IPS-18a (cell line): ENCODE results near the gene POU2F1.

Experiments used
- H3K27ac ChIP-seq: one replicate; pipeline ENCODE4 v1.5.1; 2013; ENCODE audit warnings: low read length
- H3K27me3 ChIP-seq: one replicate; pipeline ENCODE4 v1.6.1; 2013; ENCODE audit warnings: mild to moderate bottlenecking, low read length; ENCODE audit not compliant: control insufficient read depth, insufficient read depth
- H3K36me3 ChIP-seq: one replicate; pipeline ENCODE4 v1.6.1; 2013; ENCODE audit warnings: low read depth, low read length; ENCODE audit not compliant: control insufficient read depth
- H3K4me1 ChIP-seq: one replicate; pipeline ENCODE4 v1.6.1; 2013; ENCODE audit warnings: low read depth, low read length; ENCODE audit not compliant: control insufficient read depth
- H3K4me3 ChIP-seq: one replicate; pipeline ENCODE4 v1.5.1; 2013; ENCODE audit warnings: low read length
- H3K9ac ChIP-seq: one replicate; pipeline ENCODE4 v1.6.1; 2013; ENCODE audit warnings: mild to moderate bottlenecking, low read length, moderate library complexity
- H3K9me3 ChIP-seq: one replicate; pipeline ENCODE4 v1.6.1; 2013; ENCODE audit warnings: low read depth, low read length; ENCODE audit not compliant: control insufficient read depth

The POU2F1 gene

GRCh38 chr1:167441222-167441621 lies 220.5 kb downstream of the POU2F1 start:
- Histone ChIP-seq H3K4me1 (no peaks in the 10 kb centered on the region), H3K27me3 (peaks cover 29% of the 10 kb centered on the region), H3K4me3 (no peak overlapping the region), H3K36me3 (no peaks in the 10 kb centered on the region), H3K9ac (no peak overlapping the region), H3K27ac (no peak overlapping the region), H3K9me3 (no peaks in the 10 kb centered on the region)

DNA sequence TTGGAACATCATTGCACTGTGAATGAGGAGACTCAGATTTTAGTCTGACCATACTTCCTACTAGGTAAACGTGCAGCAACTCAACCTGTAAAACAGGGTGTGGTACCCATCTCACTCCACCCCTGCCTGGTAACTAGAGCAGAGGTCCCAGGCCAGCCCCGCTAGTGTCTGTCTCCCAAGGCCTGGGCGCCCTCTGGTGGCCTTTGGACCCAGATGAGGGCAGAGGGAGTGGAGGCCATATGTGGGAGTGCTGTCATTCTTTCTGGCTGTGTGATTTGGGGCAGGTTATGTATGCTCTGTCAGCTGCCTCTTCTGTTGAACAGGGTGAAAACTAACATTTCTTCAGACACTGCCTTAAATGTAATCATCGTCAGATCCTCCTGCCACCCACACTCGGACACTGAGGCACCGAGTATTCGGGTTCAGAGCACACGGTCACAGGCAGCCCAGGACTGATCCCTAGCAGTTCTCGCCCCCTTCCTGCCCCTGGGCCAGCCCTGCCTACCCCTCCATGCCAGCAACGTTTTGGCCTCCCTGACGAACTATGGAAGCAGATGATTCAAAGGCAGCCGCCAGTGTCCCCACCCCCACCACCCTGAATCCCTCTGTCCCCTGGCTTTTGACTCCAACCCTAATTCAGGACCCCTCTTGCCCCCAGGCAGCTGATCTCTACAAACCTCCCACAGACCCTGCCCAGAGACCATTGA lies 221.6 kb downstream of the POU2F1 start:
- Histone ChIP-seq H3K9me3 (no peaks in the 10 kb centered on the region), H3K4me3 (no peak overlapping the region), H3K36me3 (no peaks in the 10 kb centered on the region), H3K4me1 (no peaks in the 10 kb centered on the region), H3K9ac (no peak overlapping the region), H3K27ac (no peak overlapping the region), H3K27me3 (peaks cover 29% of the 10 kb centered on the region)

GRCh38 chr1:167442854-167443565 lies 222.3 kb downstream of the POU2F1 start:
- peaks cover 28% of the 10 kb centered on the region for H3K27me3 ChIP-seq
- no peak overlapping the region for H3K27ac ChIP-seq
- no peak overlapping the region for H3K4me3 ChIP-seq
- no peaks in the 10 kb centered on the region for H3K9me3 ChIP-seq
- no peaks in the 10 kb centered on the region for H3K36me3 ChIP-seq
- no peak overlapping the region for H3K9ac ChIP-seq
- H3K4me1 ChIP-seq: no peaks in the 10 kb centered on the region

DNA sequence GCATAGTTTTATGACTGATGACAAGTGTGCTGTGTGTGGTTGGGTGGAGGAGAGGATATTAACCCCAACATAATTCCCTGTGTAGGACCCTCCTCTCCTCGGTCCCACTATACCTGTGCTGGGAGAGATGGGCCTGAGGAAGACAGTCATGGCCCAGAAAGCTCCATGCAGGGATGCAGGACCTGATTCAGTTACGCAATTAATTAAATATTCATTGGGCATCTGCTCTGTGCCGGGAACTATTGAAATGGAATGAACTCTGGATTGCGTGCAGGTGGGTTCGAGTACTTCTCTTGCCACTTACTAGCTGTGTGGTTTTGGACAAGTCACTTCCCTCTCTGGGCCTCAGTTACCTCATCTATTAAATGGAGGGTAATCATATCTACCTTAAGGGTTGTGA lies 223.1 kb downstream of the POU2F1 start:
- H3K36me3 ChIP-seq: no peaks in the 10 kb centered on the region
- peaks cover 20% of the 10 kb centered on the region for H3K27me3 ChIP-seq
- no peaks in the 10 kb centered on the region for H3K4me1 ChIP-seq
- H3K9me3 ChIP-seq: no peaks in the 10 kb centered on the region
- H3K9ac ChIP-seq: no peak overlapping the region
- H3K4me3 ChIP-seq: no peak overlapping the region
- H3K27ac ChIP-seq: no peak overlapping the region

GRCh38 chr1:167446966-167447365 lies 226.3 kb downstream of the POU2F1 start:
- Histone ChIP-seq H3K9me3 (no peaks in the 10 kb centered on the region), H3K9ac (no peak overlapping the region), H3K27ac (no peak overlapping the region), H3K4me3 (no peak overlapping the region), H3K36me3 (no peaks in the 10 kb centered on the region), H3K27me3 (no peaks in the 10 kb centered on the region), H3K4me1 (no peaks in the 10 kb centered on the region)

DNA sequence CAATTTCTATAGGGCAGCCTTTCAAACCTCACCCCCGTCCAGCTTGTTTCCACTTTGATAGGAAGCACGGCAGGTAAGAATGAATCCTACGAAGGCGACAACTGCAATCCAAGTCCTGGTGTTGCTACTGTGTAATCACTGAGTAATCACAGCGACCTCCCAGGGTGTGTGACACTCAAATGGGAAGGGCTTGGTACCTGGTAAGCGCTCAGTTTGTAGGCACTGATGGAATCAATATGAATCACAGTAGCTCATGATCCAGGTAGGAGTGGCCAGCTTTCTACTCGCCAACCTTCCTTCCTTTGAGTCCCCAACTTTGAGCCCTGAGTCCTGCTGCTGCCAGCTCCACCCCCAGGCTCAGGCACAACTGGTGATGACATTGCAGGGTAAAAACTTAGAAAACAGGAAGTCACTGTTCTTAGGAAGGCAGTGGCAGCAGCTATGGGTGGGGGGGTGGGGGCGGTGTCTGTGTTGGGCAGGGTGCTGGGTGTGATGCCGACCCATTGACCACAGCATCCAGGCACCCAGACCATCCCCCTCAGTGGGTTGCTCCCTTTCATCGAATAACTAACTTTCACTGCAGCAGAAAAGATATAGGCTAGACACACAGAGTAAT lies 226.9 kb downstream of the POU2F1 start:
- no peaks in the 10 kb centered on the region for H3K27me3 ChIP-seq
- no peaks in the 10 kb centered on the region for H3K9me3 ChIP-seq
- H3K9ac ChIP-seq: no peak overlapping the region
- H3K4me3 ChIP-seq: no peak overlapping the region
- no peaks in the 10 kb centered on the region for H3K36me3 ChIP-seq
- no peak overlapping the region for H3K27ac ChIP-seq
- H3K4me1 ChIP-seq: no peaks in the 10 kb centered on the region

GRCh38 chr1:167450843-167451242 lies 230.2 kb downstream of the POU2F1 start:
- Histone ChIP-seq H3K27me3 (peaks cover 25% of the 10 kb centered on the region), H3K4me1 (no peaks in the 10 kb centered on the region), H3K4me3 (no peak overlapping the region), H3K9ac (no peak overlapping the region), H3K27ac (no peak overlapping the region), H3K9me3 (no peaks in the 10 kb centered on the region), H3K36me3 (no peaks in the 10 kb centered on the region)

GRCh38 chr1:167452483-167452882 lies 231.8 kb downstream of the POU2F1 start:
- Histone ChIP-seq H3K9ac (no peak overlapping the region), H3K36me3 (no peaks in the 10 kb centered on the region), H3K4me3 (no peak overlapping the region), H3K27ac (no peak overlapping the region), H3K27me3 (peaks cover 41% of the 10 kb centered on the region), H3K9me3 (no peaks in the 10 kb centered on the region), H3K4me1 (peaks cover 4% of the 10 kb centered on the region)

DNA sequence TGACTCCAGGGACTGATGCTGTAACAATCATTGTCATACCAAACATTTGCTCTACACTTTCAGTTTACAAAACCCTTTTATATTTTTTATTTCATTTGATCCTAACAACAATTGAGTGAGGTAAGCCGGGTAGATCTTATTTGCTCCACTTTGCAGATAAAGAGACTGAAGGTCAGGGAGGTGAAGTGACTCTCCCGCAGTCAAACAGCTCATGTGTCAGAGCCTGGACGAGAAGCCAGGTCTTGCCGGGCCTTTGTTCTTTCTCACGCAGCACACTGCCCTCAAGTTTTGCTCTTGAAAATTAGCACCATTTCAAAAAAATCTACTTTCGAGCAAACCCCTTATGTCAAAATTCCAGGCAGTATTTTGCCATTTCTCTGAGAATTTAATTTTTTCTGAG lies 232.4 kb downstream of the POU2F1 start:
- Histone ChIP-seq H3K9me3 (no peaks in the 10 kb centered on the region), H3K4me1 (peaks cover 4% of the 10 kb centered on the region), H3K27me3 (peaks cover 46% of the 10 kb centered on the region), H3K9ac (no peak overlapping the region), H3K36me3 (no peaks in the 10 kb centered on the region), H3K4me3 (no peak overlapping the region), H3K27ac (no peak overlapping the region)

- Histone ChIP-seq H3K9me3 (no peaks in the 10 kb centered on the region), H3K36me3 (no peaks in the 10 kb centered on the region), H3K27me3 (peaks cover 46% of the 10 kb centered on the region), H3K9ac (no peak overlapping the region), H3K27ac (no peak overlapping the region), H3K4me1 (peaks cover 4% of the 10 kb centered on the region), H3K4me3 (peak overlapping the region; percentile 69)
These were observed 233.7 kb downstream of the POU2F1 start for GRCh38 chr1:167454304-167454893.

- no peak overlapping the region for H3K27ac ChIP-seq
These were observed 234.5 kb downstream of the POU2F1 start for GRCh38 chr1:167454894-167455785.

More at GRCh38 chr1:167454894-167455785, 234.5 kb downstream of the POU2F1 start:
- H3K27me3 ChIP-seq: peaks cover 46% of the 10 kb centered on the region
- H3K9me3 ChIP-seq: no peaks in the 10 kb centered on the region
- H3K4me3 ChIP-seq: peak overlapping the region; percentile 69
- no peak overlapping the region for H3K9ac ChIP-seq
- H3K4me1 ChIP-seq: peaks cover 4% of the 10 kb centered on the region
- H3K36me3 ChIP-seq: no peaks in the 10 kb centered on the region
